HL-60 (cell line): ENCODE measurements around the gene MUL1.

Experiments used
- CTCF ChIP-seq: IDR thresholded peaks from one replicate; pipeline ENCODE4 v1.5.1; 2011; ENCODE audit warnings: low read length, control low read depth, inconsistent platforms; ENCODE audit not compliant: insufficient read depth
- POLR2AphosphoS5 ChIP-seq: IDR thresholded peaks from 2 replicates; pipeline ENCODE4 v1.6.1; 2012; ENCODE audit warnings: low read depth

GRCh38 chr1:20472121-20472520, 35.8 kb downstream of the MUL1 start:
- TF ChIP-seq CTCF (no peak), POLR2AphosphoS5 (no peak)
